Measurements from ENCODE around the gene OR52N4.
A peak's percentile ranks its signal among the peaks of the same experiment; 100 is the strongest.
"Not testable (repeated sequence)": the region's sequence is repeated elsewhere in the genome, so short reads cannot be mapped to it uniquely, and the experiment has no call there.

Gene OR52N4

GRCh38 chr11:5753943-5754342 is at the start of gene OR52N4:
OR52N4 (plus strand) TSS chr11:5754243; CDS start chr11:5754741, 498 bp downstream.
- DNase-seq (ENCODE audit: insufficient read length, low spot score) = no peak
- no peak for FAIRE-seq

GRCh38 chr11:5705688-5706087 is 48.4 kb upstream of the OR52N4 start:
- FAIRE-seq (peak; percentile 78), DNase-seq (ENCODE audit: insufficient read length, low spot score) (no peak)

DNA sequence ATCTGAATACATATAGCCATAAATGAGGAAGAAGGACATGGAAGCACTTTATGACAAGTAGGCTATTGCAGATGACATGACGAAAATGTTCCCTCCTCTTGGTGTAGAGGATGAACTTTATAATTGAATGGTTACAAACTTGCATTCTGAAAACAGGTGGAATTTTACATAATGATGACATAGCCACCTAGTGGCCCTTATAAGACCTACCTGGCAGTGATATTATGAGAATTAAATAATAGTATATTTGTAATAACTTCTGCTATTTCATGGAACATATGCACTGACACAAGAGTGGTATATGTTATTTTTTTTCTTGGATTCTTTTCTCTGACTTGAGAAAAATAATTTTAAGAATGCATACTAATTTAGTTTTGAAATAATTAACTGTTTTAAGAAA is 41.5 kb upstream of the OR52N4 start:
- FAIRE-seq (peak; percentile 68), DNase-seq (ENCODE audit: insufficient read length, low spot score) (no peak)

DNA sequence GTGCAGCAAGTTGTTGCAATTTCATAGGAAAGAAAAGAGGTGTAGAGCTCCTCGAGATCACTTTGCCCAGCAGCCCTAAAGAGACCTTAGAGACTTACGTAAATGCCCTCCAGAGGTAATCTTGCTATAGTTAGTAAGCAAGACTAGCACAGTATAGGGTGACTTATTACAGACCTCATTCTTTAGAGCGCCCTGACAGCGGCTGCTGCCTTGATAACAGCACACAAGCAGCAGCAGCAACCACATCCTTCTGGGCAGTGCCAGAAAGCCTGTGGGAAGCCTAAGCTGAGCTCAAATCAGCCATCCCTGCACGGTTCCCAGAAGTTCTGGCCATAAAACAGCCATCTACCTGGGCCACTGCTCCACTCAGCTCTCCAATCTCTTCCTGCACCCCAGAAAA is 40.3 kb upstream of the OR52N4 start:
- FAIRE-seq (no peak), DNase-seq (ENCODE audit: insufficient read length, low spot score) (no peak)

DNA sequence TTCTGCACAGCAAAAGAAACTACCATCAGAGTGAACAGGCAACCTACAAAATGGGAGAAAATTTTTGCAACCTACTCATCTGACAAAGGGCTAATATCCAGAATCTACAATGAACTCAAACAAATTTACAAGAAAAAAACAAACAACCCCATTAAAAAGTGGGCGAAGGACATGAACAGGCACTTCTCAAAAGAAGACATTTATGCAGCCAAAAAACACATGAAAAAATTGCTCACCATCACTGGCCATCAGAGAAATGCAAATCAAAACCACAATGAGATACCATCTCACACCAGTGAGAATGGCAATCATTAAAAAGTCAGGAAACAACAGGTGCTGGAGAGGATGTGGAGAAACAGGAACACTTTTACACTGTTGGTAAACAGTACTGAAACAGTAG is 37.5 kb upstream of the OR52N4 start:
- not testable (repeated sequence) for FAIRE-seq; DNase-seq (ENCODE audit: insufficient read length, low spot score)

GRCh38 chr11:5719703-5720495 is 34.1 kb upstream of the OR52N4 start:
- FAIRE-seq (no peak), DNase-seq (ENCODE audit: insufficient read length, low spot score) (no peak)

DNA sequence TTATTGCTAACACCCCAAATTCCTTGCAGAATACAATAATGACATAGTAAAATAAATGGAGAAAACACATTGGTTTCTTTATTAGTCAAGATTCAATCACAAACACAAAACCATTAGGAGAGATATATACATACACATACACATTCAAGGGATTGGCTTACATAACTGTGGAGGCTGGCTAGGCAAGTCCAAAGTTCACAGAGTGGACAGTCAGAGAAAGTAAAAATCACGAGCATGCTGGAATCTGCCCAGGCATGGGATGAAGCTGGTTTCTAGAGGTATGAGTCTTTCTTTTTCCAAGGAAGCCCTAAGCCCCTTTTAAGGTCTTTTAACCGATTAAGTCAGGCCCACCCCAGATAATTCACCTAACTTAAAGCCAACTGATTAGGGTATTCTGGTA is 31.4 kb upstream of the OR52N4 start:
- FAIRE-seq (no peak), DNase-seq (ENCODE audit: insufficient read length, low spot score) (no peak)

- FAIRE-seq (no peak), DNase-seq (ENCODE audit: insufficient read length, low spot score) (no peak)
These were observed 27.7 kb upstream of the OR52N4 start for GRCh38 chr11:5726351-5726750.

DNA sequence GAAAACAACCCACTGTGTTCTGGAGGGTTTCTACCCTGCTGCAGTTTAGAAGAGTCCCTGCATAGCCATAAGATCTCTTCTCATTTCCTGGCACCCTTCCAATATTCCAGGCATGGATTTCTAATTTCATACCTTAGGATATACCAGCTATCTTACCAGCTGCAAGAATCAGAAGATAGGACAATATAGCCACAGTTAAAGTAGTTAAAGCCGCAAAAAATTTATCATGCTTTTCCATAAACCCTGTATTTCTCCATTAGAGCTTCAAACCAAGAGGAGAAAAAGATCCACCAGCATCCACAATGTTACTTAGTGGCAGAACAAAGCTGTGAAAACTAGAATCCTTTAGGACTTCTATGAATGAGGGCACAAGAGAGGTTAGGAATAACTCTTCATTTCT is 26.4 kb upstream of the OR52N4 start:
- DNase-seq (ENCODE audit: insufficient read length, low spot score) (no peak), FAIRE-seq (no peak)

- DNase-seq (ENCODE audit: insufficient read length, low spot score) (no peak), FAIRE-seq (no peak)
These were observed 17.6 kb upstream of the OR52N4 start, which contains the start of gene OR56B1 for GRCh38 chr11:5736396-5736795. OR56B1 (plus strand) TSS chr11:5736448; CDS start chr11:5736517, 69 bp downstream.

- FAIRE-seq = no peak
- no peak for DNase-seq (ENCODE audit: insufficient read length, low spot score)
These were observed 17.0 kb upstream of the OR52N4 start for GRCh38 chr11:5737091-5737490.

DNA sequence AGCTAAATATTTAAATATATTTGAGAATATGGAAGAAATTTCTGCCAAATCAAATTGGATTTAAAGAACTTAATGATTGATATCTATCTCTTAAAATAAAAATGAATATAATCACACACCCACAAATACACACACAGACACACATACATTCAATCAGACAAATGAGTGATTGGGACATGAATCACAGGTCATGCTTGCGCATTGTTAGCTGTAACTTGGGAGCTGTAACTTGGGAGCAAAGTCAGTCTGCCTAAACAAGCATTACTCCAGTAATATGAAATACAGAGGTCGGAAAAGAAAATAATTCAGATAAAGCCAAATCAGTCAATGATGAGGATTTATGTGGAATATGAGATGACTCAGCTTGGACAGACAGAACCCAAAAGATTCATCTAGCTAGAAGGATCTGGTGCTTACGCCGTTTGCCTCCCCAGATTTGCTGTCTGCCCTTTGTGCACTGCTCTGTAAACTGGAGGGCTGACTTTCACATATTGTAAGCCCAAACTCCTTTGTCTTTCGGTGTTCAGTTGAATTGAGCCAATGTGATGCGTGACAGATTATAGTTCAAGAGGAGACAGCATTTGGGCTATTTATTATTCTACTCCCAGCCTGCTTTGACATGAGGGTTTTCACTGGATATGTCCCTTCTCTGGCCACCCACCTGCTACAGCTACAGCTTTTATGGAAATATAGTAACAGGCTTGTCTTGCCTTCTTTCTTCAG is 16.2 kb upstream of the OR52N4 start:
- FAIRE-seq = no peak
- no peak for DNase-seq (ENCODE audit: insufficient read length, low spot score)

DNA sequence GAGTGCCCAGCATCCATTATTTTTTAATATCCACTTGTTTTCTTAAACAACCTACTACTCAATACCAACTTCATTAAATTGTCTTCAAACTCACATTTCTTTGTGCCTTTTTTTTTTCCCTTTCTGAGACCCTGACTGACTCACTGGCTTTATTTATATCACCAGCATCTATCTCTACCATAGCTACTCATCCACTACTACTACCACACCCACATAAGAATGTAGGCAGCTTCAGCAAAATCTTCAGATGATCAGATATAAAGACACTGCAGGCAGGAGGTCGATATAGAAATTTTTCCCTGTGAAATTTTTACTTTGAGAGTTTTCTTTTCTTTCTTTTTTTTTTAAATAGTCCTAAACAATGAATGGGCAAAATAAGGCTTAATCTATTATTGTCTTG is 15.6 kb upstream of the OR52N4 start:
- DNase-seq (ENCODE audit: insufficient read length, low spot score) (no peak), FAIRE-seq (no peak)

- no peak for DNase-seq (ENCODE audit: insufficient read length, low spot score)
- FAIRE-seq = no peak
These were observed 7.4 kb upstream of the OR52N4 start for GRCh38 chr11:5746614-5747013.

DNA sequence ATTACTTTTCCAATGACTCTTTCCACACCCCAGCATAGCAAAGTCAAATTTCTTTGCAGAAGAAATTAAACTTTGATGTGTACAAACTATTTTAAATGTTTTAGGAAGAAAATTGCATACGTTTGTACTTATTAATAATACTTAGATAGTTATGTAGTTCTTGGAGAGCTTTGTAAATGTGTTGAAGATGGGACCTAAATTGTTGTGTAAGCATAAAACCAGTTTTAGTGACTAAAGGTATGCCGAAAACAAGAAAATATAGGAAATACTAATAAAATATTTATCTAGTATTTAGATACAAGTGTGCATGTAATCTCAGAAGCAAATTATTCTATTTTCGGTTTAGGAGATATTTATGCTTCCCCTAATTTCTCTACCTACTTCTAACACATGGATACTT is 4.2 kb upstream of the OR52N4 start:
- DNase-seq (ENCODE audit: insufficient read length, low spot score) (no peak), FAIRE-seq (no peak)

GRCh38 chr11:5767056-5767455 is 13.0 kb downstream of the OR52N4 start:
- DNase-seq (ENCODE audit: insufficient read length, low spot score) = no peak
- FAIRE-seq = no peak

- FAIRE-seq = no peak
- no peak for DNase-seq (ENCODE audit: insufficient read length, low spot score)
These were observed 29.2 kb downstream of the OR52N4 start, which contains the start of gene OR52N5 for GRCh38 chr11:5783255-5783654. OR52N5 (minus strand) TSS chr11:5783355; CDS start chr11:5778634, 4,721 bp downstream.

GRCh38 chr11:5791165-5791564 is 37.1 kb downstream of the OR52N4 start, which contains the start of gene OR52N1:
OR52N1 (minus strand) TSS chr11:5791265; CDS start chr11:5788816, 2,449 bp downstream.
- FAIRE-seq = no peak
- DNase-seq (ENCODE audit: insufficient read length, low spot score) = no peak

- no peak for FAIRE-seq
These were observed 42.5 kb downstream of the OR52N4 start for GRCh38 chr11:5796541-5796940.

GRCh38 chr11:5803982-5804381 is 49.9 kb downstream of the OR52N4 start:
- no peak for FAIRE-seq
- no peak for DNase-seq (ENCODE audit: insufficient read length, low spot score)

More at GRCh38 chr11:5796541-5796940, 42.5 kb downstream of the OR52N4 start:
- DNase-seq (ENCODE audit: insufficient read length, low spot score) = no peak
